GM13976 (cell line): ENCODE measurements around the gene ELAPOR1.

ENCODE experiments used
- DNase-seq: peaks from one replicate; pipeline ENCODE4 v3.0.0; 2012; ENCODE audit warnings: low spot score
- CTCF ChIP-seq: IDR thresholded peaks from 2 replicates; pipeline ENCODE4 v1.5.1; 2012; ENCODE audit warnings: borderline replicate concordance, mild to moderate bottlenecking; ENCODE audit not compliant: insufficient read depth; ENCODE audit errors: extremely low read depth, missing control alignments, control extremely low read depth
- in situ Hi-C: fragments of 300-500 bp; cut with MboI; formaldehyde crosslinking; loops from one replicate; pipeline ENCODE4 v1.12.0; 2022; ENCODE audit warnings: low sequenced_read_pairs, mixed read lengths, inconsistent platforms; ENCODE audit not compliant: unreplicated experiment

The ELAPOR1 gene

GRCh38 chr1:109078317-109078716 is 35.6 kb upstream of the ELAPOR1 start:
- DNase-seq = no peak
- TF ChIP-seq CTCF = no peak
- in situ Hi-C loops = no loop called here

GRCh38 chr1:109079240-109079622 is 34.7 kb upstream of the ELAPOR1 start:
- DNase-seq = no peak
- in situ Hi-C loops = no loop called here
- no peak for TF ChIP-seq CTCF

GRCh38 chr1:109080441-109081082 is 33.4 kb upstream of the ELAPOR1 start:
- DNase-seq = no peak
- in situ Hi-C loops = no loop called here

GRCh38 chr1:109083501-109083900 is 30.4 kb upstream of the ELAPOR1 start:
- DNase-seq = no peak
- TF ChIP-seq CTCF = no peak
- in situ Hi-C loops = no loop called here

More at GRCh38 chr1:109080441-109081082, 33.4 kb upstream of the ELAPOR1 start:
- no peak for TF ChIP-seq CTCF

GRCh38 chr1:109083923-109084322 is 30.0 kb upstream of the ELAPOR1 start:
- no peak for DNase-seq
- in situ Hi-C loops = no loop called here
- no peak for TF ChIP-seq CTCF

- in situ Hi-C loops = no loop called here
- TF ChIP-seq CTCF = no peak
- no peak for DNase-seq
Measured at GRCh38 chr1:109084563-109085517, 29.1 kb upstream of the ELAPOR1 start.
